HG03378 (cell line): ENCODE results near the gene MRPS12.

Experiments
- ATAC-seq: cut with Tn5 transposase; IDR thresholded peaks from one replicate; pipeline ENCODE4 v1.9.1; 2021; ENCODE audit warnings: mild to moderate bottlenecking, moderate library complexity; ENCODE audit not compliant: unreplicated experiment

Gene MRPS12

GRCh38 chr19:38910488-38910887 is 20.3 kb upstream of the MRPS12 start:
- ATAC-seq, result no peak

- ATAC-seq, result no peak
Observed at GRCh38 chr19:38911388-38912001, 19.2 kb upstream of the MRPS12 start.

- no peak for ATAC-seq
Observed at GRCh38 chr19:38912600-38913514, 17.9 kb upstream of the MRPS12 start.

GRCh38 chr19:38913958-38914357 is 16.8 kb upstream of the MRPS12 start:
- no peak for ATAC-seq

- ATAC-seq, result no peak
Observed at GRCh38 chr19:38915329-38916321, 15.1 kb upstream of the MRPS12 start.

GRCh38 chr19:38917516-38917915 is 13.2 kb upstream of the MRPS12 start:
- no peak for ATAC-seq

GRCh38 chr19:38917921-38918491 is 12.7 kb upstream of the MRPS12 start:
- ATAC-seq, result no peak

GRCh38 chr19:38918526-38918925 is 12.2 kb upstream of the MRPS12 start:
- no peak for ATAC-seq

- no peak for ATAC-seq
Observed at GRCh38 chr19:38919837-38920601, 10.7 kb upstream of the MRPS12 start.

- no peak for ATAC-seq
Observed at GRCh38 chr19:38920602-38921419, 9.9 kb upstream of the MRPS12 start.

- no peak for ATAC-seq
Observed at GRCh38 chr19:38921420-38922274, 9.1 kb upstream of the MRPS12 start.

- ATAC-seq, result no peak
Observed at GRCh38 chr19:38922482-38922881, 8.3 kb upstream of the MRPS12 start.

GRCh38 chr19:38924388-38924787 is 6.4 kb upstream of the MRPS12 start:
- no peak for ATAC-seq

- ATAC-seq, result no peak
Observed at GRCh38 chr19:38928391-38929001, 2.2 kb upstream of the MRPS12 start.

GRCh38 chr19:38929929-38930775 is 592 bp upstream of the MRPS12 start, which contains the start of gene SARS2:
SARS2 (minus strand) TSS chr19:38930763; CDS start chr19:38930736, 27 bp downstream.
- ATAC-seq, result peak; percentile 72

- no peak for ATAC-seq
Observed at GRCh38 chr19:38931521-38931793, 713 bp downstream of the MRPS12 start.
